GM12872 (cell line): ENCODE results near the gene ARF1.

ENCODE experiments used
- CTCF ChIP-seq: IDR thresholded peaks from 3 replicates; pipeline ENCODE4 v1.5.1; 2011; ENCODE audit warnings: low read depth, mild to moderate bottlenecking, low read length, moderate library complexity; ENCODE audit not compliant: insufficient read depth

The ARF1 gene

GRCh38 chr1:228131766-228132165 is 49.3 kb downstream of the ARF1 start:
- TF ChIP-seq CTCF: no peak

GRCh38 chr1:228134591-228134990 is 52.1 kb downstream of the ARF1 start:
- no peak for TF ChIP-seq CTCF

- TF ChIP-seq CTCF: no peak
These were observed 54.4 kb downstream of the ARF1 start for GRCh38 chr1:228136901-228137300.

- TF ChIP-seq CTCF: no peak
These were observed 57.0 kb downstream of the ARF1 start for GRCh38 chr1:228139406-228139930.

GRCh38 chr1:228139931-228140723 is 57.6 kb downstream of the ARF1 start, which contains the start of gene GUK1:
GUK1 (plus strand) TSS chr1:228140279; CDS start chr1:228140303, 24 bp downstream.
- no peak for TF ChIP-seq CTCF

GRCh38 chr1:228140724-228141225 is 58.3 kb downstream of the ARF1 start:
- TF ChIP-seq CTCF: no peak

GRCh38 chr1:228141226-228142044 is 58.9 kb downstream of the ARF1 start:
- TF ChIP-seq CTCF: no peak
